Breast epithelium (tissue), 3 donors: Measurements from ENCODE around the gene RPS5.

Experiments
- POLR2A ChIP-seq: fragments of 450-650 bp; IDR thresholded peaks from one replicate; pipeline ENCODE4 v1.6.1; 2016; ENCODE audit warnings: antibody characterized with exemption, mild to moderate bottlenecking, moderate library complexity
- POLR2AphosphoS5 ChIP-seq, 3 donors: sonication (generic); formaldehyde crosslinking; IDR thresholded peaks; one replicate each; pipeline ENCODE4 v1.6.1; 2017; ENCODE audit warnings: antibody characterized with exemption in 3 of 3
- TF ChIP-seq, protein P1 (sequence below), 3 donors: fragments of 450-650 bp; IDR thresholded peaks; one replicate each; pipeline ENCODE4 v1.5.1; 2016 to 2017; ENCODE audit warnings: antibody characterized with exemption in 3 of 3, mild to moderate bottlenecking in 3 of 3, moderate library complexity in 3 of 3

DNA sequence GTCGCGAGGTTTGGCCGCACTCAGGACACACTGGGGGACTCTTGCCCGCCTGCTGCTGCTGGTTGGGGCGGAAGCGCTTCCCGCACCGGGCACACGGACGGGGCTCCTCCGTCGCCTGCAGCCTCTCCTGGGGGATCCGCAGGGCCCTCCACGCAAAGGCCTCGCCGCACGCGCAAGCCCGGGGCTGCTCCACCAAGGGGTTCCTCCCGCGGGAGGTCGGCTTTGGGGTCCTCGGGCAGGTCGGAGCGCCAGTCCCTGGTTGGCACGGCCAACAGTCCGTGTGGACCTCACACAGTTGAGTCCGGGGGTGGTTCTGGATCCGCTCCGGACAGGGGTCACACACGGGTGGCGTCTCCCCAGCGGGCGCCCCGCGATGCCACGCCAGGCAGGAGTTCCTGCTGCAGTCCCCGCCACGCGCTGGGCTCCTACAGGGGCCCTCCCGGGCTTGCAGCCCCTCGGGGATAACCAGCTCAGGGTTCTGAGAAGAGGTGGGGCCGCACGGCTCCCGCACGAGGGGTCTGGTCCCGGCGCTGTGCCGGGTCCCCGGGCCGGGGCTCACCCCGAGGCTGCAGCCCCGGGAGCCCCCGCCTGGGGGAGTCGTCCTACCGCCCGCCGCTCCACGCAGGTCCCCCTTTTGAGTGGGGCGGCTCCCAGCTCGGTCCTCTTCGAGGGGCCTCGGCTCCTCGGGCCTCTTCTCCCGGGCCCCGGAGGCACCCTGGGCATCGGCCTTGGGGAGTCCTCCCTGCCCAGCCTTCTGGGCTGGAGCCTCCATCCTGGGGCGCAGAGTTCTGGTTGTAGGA is 18.3 kb upstream of the RPS5 start:
- no peak for TF ChIP-seq POLR2A
- TF ChIP-seq, protein P1, sequence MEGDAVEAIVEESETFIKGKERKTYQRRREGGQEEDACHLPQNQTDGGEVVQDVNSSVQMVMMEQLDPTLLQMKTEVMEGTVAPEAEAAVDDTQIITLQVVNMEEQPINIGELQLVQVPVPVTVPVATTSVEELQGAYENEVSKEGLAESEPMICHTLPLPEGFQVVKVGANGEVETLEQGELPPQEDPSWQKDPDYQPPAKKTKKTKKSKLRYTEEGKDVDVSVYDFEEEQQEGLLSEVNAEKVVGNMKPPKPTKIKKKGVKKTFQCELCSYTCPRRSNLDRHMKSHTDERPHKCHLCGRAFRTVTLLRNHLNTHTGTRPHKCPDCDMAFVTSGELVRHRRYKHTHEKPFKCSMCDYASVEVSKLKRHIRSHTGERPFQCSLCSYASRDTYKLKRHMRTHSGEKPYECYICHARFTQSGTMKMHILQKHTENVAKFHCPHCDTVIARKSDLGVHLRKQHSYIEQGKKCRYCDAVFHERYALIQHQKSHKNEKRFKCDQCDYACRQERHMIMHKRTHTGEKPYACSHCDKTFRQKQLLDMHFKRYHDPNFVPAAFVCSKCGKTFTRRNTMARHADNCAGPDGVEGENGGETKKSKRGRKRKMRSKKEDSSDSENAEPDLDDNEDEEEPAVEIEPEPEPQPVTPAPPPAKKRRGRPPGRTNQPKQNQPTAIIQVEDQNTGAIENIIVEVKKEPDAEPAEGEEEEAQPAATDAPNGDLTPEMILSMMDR (IDR thresholded peaks at IDR 0.05), result no peak
- TF ChIP-seq POLR2AphosphoS5 (IDR thresholded peaks at IDR 0.05), result no peak
